GM18517 (cell line): ENCODE results near the gene FGF10.

Experiments
- ATAC-seq: cut with Tn5 transposase; IDR thresholded peaks from one replicate; pipeline ENCODE4 v1.9.1; 2021; ENCODE audit warnings: mild to moderate bottlenecking, moderate library complexity; ENCODE audit not compliant: unreplicated experiment

FGF10 gene

GRCh38 chr5:44358421-44358820, 30.8 kb downstream of the FGF10 start:
- no peak for ATAC-seq

- no peak for ATAC-seq
These were observed 33.0 kb downstream of the FGF10 start for GRCh38 chr5:44356231-44356630.

DNA sequence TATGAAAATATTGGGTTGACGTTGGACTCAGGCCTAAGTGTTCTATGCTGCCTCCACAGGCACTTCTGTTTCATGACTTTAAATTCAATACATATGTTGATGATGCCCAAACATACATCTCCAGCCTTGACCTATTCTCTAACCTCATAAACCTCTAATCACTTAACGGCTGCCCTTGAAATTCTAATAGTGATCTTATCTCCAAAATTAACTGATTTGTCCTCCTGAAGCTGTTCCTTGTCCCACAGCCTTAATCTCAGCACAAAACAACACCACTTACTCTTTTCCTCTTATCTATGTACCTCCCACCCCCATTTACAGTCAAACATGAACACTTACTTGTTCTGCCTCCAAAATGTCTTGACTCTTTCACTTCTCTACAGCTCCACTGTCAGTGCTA, 43.3 kb downstream of the FGF10 start:
- ATAC-seq = no peak

GRCh38 chr5:44336708-44337107, 52.5 kb downstream of the FGF10 start:
- ATAC-seq = no peak

DNA sequence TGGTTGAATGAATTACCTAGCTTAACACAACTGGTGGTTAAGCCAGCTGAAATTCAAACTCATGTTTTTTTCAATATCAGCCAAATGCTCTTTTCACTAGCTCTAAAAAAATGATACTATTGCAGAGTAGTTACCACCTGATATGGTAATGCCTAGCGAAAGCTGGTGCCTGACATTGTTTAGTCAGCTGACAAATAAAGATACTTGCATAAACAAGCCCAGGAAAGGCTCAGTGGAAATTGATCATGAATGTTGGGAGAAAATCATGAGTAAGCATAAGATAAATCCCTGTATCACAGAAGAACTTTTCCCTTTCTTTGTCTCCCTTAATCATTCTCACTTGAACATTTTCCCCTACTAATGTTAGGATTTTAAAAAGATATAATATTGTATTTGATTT, 54.6 kb downstream of the FGF10 start:
- no peak for ATAC-seq

GRCh38 chr5:44332285-44332971, 56.8 kb downstream of the FGF10 start:
- no peak for ATAC-seq

DNA sequence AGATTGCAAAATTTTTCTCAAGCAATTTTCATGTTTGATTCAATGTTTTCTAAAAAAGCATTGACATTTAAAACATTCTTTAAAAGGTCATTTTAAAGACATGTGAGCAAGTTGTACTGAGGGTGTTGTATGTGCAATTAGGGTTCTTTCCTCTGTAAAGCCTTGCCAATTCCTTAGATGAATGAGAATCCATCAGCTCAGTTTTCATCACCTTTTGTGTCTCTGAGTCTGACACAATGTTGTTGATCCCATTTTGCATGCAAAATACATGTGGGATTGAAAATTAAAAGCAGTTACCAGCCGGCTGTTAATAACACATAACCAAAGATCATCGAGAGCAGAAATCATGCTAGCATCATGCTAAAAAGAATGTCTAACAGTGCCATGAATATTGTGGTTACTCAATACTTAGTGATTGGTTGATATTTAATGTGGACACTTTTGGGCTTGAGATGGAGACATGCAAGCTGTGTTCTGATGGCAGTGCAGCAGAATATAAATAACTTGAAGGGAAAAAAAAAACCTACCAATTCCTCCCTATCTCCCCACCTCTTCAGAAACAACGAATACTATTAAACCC, 57.7 kb downstream of the FGF10 start:
- no peak for ATAC-seq

DNA sequence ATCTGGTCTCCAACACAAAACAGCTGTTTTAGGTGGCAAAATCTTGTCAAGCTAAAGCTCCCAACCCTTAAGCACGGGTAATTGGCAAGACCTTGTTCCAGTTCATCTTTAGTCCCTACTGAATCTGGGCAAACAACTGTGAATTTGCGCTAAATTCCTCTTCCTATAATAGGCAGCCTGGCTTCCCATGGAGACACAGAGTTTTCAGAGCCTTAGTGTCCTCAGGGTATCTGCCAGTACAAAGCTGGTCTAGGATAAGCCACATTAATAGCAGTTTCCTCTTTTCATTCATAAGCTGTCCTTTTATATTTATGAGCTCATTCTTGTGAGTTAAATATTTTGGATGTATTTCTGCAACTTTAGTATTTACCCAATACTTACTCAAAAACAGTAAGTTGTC, 59.5 kb downstream of the FGF10 start:
- ATAC-seq = no peak

- ATAC-seq = no peak
These were observed 68.0 kb downstream of the FGF10 start for GRCh38 chr5:44321144-44321725.

DNA sequence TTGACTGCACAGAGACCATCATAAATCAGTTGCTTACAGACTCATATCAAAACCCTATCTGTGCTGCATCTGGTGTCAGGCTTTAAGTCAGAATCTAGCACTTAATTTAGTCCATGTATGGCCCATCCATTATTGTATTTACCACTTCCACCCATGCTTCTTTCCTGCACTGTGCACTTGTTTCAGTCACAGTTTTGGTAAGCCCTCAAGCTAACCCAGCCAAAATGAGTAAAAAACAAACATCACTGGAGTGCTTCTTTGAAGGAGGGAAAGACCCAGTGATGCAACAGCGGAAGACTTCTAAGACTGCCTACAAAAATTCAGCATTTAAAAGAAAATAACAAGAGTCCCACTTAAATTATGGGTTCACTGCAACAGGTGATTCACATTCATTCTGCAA, 69.0 kb downstream of the FGF10 start:
- ATAC-seq = no peak

- no peak for ATAC-seq
These were observed 70.3 kb downstream of the FGF10 start for GRCh38 chr5:44318883-44319282.

- ATAC-seq = no peak
These were observed 76.8 kb downstream of the FGF10 start for GRCh38 chr5:44312374-44312773.

GRCh38 chr5:44300551-44300950, 88.7 kb downstream of the FGF10 start:
- no peak for ATAC-seq

DNA sequence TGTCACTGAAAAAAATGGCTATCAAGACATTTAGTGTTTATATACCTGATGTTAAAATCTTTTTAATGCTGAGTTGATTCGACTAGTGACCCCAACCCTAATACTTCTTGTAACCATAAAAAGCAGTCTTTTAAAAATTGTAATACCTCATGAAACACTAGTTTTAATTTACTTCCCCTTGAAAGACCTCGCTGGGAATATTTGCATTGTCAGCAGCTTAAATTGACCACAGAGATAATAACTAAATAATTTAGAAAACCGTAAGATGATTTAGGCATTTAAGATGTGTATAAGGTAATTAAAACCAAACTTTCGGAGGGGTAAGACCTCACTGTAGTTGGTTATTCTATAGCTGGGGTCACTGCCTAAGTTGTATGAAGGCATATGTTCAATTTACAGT, 89.8 kb downstream of the FGF10 start:
- ATAC-seq = no peak

DNA sequence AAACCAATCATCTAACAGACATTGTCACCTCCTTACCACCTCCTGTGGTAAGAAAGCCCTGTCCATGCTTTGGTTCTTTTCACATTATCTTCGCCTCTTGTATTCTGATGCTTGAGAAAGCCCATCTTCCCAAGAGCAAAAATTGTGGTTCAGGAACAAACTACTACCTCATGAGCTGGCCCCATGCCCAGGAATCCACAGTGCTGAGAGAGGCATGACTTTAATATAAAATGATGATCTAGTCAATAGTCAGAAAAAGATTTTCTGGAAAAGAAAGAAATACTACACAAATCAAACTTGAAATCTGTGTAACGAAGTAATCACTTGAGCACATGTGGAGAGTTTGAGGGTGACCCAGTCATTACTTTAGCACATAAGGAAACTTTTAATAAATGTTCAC, 94.7 kb downstream of the FGF10 start:
- no peak for ATAC-seq

GRCh38 chr5:44292736-44293135, 96.5 kb downstream of the FGF10 start:
- no peak for ATAC-seq

GRCh38 chr5:44278469-44278868, 110.8 kb downstream of the FGF10 start:
- ATAC-seq = no peak

- no peak for ATAC-seq
These were observed 113.3 kb downstream of the FGF10 start for GRCh38 chr5:44275908-44276307.

DNA sequence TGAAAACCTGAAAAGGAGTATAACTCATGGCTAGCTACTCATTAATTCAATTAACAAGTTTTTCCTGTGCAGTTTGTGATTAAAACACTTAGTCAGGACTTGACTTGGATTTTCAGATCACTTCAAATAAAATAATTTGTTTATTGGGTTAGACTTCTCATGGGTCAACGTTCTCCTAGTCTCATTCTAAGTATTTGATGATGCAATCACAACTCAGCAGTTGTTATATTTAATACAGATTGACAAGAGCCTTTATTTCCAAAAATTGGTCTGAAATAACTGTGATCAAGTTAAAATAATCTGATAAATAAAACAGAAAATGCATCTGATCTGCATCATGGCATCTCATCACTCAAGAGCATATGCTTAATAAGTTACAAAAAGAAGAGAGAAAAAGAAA, 113.9 kb downstream of the FGF10 start:
- no peak for ATAC-seq

GRCh38 chr5:44267909-44268308, 121.3 kb downstream of the FGF10 start:
- ATAC-seq = no peak

DNA sequence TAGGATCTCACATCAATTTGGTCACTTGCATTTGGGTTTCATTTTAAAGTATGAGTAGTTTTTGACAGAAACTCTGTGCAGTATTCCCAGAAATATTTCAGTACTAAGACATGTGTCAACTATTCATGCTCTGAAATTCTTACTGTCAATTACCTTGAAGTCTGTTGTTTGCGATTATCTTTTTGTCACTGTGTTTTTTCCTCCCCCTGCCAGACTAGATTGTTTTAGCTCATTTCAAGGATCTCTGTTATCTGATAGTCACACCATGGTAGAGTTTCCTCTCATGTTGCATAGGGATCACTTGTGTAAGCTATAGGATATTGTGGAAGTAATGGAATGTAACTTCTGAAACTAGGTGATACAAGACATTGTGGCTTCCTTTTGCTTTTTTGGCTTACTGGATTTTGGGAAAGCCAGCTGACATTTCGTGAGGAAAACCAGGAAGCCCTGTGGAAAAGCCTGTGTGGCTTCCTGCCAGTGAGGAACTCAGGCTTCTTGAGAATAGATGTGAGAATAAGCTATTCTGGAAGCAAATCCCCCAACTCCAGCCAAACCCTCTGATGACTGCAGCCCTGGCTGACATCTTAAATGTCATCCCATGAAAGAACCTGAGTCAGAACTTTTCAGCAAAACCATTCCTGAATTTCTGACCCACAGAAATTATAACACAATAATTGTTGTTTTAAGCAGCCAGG, 122.2 kb downstream of the FGF10 start:
- ATAC-seq = no peak

DNA sequence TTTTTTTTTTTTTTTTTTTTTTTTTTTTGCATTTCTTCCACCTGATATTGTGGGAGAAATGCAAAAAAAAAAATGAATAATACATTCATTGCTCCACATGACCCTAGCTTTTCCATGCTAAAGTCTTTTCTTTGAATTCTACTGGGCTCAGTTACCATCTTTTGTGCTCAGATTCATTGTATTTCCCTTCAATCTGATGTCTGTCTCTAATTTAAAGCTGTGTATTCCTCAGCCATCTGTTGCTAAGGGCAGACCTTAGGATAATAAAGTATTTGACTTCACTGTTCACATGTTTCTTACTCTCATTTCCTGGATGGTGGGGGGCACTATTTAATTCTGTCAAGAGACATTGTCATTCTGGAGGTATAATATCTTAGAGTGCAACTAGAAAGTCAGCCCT, 123.5 kb downstream of the FGF10 start:
- ATAC-seq = no peak
